HG03045 (cell line): Measurements from ENCODE around the gene LY6G6F.
"Not testable (repeated sequence)": the region's sequence is repeated elsewhere in the genome, so short reads cannot be mapped to it uniquely, and the experiment has no call there.

ENCODE experiments used
- ATAC-seq: cut with Tn5 transposase; IDR thresholded peaks from one replicate; pipeline ENCODE4 v1.9.1; 2021; ENCODE audit warnings: mild to moderate bottlenecking, moderate library complexity; ENCODE audit not compliant: unreplicated experiment

The LY6G6F gene

DNA sequence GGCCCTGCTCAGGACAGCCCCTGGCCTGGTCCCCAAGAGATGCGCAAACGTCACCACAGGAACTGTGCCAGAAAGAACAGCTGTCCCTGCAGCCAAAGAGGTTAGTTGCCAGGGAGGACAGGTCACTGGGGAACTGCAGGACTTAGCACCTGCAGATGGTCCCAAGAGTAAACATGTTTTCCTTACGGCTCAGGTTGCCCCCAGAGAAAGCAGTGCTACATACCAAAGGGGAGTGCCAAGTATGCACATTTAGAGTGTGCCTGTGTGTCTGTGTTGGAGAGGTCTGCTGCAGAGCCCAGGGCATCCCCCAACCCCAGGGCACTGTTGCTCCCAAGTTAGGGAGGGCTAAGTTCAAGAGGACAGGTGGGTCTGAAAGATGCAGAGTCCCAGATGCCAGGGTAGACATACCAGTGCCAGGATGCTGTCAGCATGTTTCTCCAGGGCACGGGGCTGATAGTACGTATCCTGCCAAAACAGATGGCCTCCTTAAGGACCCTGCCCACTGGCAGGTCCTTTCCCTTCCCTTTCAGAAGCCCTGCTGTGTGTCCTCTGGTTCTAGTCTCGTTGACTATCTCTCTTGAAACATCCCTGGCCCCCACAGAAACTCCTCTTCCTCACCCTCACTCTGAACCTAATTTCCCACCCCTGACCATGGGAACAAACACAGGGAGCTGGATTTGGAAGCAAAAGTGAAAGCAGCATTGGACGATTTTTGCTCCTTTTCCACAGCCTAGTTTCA is 4.8 kb upstream of the LY6G6F start:
- ATAC-seq = no peak

DNA sequence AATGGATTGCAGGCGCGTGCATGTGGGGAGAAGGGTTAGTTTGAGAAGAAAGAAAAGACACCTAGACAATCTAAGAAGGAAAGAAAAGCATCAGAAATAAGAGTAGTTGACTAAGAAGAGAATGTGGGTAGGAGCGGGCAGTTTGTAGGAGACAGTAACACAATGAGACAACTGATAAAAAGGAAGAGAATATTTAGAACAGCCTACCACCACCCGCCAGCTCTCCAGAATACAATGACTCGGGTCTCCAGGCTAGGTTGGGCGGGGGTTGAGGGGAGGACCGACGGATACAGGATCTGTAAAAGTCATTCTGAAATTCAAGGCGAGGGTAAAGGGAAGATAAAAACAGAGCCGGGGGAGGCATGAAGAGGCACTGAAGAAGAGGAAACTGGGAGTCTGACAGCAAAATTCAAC is 4.3 kb upstream of the LY6G6F start:
- ATAC-seq = peak; percentile 3

DNA sequence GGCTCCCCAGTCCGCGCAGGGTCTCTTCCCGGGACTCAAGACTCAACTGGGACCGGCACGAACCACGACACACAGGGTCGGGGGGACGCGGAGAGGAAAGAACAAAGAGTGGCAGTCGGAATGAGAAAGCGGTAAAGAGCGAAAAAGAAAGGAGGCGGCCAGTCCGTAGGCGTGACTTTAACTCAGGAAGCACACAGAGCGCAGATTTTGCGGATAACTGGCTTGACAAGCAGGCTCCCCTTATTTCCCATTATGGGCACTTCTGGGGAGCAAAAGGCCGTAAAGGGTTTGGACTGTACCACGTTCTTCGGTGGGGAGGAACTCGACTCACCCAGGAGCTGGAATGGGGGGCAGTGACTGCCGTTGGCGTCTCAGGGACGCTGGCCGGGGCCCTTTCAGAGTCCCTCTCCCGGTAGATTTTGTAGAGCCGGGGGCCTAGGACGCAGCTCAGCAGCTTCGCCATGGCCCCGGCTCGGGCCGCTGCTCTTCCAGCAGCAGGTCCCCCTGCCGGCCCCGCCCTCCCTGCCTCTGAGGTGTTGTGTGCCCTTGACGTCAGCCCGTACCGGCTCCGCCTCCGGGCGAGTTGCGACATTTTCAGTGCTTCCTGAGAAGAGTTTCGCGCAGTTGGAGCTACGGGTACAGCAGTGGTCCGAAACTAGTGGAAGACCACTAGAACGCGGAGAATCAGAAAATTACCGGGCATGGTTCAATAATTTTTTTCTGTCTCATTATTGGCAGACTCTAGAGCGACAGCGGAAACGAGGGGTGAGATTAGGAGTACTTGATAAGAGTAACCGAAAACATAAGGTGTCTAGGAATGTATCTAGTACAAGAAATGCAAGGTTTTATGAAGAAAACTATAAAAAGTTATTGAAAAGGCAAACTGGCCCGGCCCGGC is 3.6 kb upstream of the LY6G6F start, which contains the start of gene ABHD16A:
Gene ABHD16A, minus strand, starts transcription at position 506 of the 898 bp plus-strand sequence. Its CDS starts 43 bp downstream, at position 463.
- ATAC-seq = peak; percentile 92

DNA sequence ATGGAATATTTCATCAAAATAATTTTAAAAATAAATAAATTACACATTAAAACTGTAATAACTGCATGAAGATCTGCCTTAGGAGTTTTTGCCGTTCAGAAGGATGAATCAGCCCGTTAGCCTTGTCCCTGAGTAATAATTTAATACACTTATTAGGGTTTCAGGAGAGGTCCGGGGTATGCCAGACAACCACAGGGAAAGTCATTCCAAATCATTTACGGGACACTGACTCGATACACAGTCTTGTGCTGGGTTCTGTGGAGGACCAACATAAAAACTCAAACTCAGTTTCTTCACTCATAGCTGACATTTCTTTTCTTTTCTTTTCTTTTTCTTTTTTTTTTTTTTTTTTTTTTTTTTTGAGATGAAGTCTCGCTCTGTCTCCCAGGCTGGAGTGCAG is 735 bp upstream of the LY6G6F start:
- ATAC-seq = no peak

DNA sequence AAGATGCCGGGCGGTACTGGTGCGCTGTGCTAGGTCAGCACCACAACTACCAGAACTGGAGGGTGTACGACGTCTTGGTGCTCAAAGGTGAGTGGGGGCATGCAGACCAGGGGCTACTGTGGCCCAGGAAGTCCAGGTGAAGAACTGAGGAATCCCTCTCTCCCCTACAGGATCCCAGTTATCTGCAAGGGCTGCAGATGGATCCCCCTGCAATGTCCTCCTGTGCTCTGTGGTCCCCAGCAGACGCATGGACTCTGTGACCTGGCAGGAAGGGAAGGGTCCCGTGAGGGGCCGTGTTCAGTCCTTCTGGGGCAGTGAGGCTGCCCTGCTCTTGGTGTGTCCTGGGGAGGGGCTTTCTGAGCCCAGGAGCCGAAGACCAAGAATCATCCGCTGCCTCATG is 1.0 kb downstream of the LY6G6F start:
- ATAC-seq = no peak

DNA sequence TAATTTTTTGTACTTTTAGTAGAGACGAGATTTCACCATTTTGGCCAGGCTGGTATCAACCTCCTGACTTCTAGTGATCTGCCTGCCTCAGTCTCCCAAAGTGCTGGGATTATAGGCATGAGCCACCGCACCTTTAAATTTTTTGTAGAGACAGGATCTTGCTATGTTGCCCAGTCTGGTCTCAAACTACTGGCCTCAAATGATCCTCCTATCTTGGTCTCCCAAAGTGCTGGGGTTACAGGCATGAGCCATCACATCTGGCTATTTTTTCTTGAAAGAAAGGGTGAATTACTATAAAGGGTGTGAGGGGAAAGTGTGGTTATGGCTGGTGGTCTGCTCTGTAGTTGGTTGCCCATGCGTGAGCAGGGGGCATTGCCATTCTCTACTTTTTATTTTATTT is 1.6 kb downstream of the LY6G6F start:
- no peak for ATAC-seq

DNA sequence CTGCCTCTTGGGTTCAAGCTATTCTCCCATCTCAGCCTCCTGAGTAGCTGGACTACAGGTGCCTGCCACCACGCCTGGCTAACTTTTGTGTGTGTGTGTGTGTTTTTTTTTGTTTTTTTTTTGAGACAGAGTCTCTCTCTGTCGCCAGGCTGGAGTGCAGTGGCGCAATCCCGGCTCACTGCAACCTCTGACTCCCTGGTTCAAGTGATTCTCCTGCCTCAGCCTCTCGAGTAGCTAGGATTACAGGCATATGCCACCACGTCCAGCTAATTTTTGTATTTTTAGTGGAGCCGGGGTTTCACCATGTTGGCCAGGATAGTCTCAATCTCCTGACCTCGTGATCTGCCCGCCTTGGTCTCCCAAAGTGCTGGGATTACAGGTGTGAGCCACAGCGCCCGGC is 2.5 kb downstream of the LY6G6F start:
- not testable (repeated sequence) for ATAC-seq

DNA sequence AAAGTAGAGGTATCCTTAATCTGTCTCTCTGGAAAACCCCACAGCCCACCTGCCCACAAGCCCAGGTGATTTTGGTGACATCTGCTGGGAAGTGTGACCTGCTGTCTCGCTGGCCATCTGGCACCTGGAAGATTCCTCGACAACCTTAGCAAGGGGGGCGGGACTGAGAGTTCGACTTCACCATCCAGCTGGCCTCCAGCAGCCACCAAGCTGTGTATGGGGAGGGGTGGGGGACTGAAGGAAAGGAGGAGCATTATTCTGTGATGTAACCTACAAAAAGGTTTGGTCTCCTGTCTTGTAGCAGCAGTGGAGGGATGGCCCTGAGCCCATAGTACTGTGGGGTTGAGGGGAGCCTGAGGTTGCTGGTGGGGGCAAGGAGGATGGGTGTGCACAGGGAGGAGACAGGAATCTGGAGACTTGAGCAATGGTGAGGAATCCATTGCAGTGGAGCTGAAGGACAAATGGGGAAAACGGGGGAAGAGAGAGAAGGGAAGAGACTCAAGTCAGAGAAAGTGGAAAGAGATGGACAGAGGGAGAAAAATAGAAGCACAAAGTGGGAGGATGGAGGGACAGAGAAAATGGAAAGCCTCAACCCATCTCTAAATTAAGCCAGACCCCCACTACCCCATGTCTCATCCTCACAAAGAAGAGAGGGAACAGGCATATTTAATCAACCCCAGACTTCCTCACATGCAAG is 4.0 kb downstream of the LY6G6F start:
- ATAC-seq = no peak

DNA sequence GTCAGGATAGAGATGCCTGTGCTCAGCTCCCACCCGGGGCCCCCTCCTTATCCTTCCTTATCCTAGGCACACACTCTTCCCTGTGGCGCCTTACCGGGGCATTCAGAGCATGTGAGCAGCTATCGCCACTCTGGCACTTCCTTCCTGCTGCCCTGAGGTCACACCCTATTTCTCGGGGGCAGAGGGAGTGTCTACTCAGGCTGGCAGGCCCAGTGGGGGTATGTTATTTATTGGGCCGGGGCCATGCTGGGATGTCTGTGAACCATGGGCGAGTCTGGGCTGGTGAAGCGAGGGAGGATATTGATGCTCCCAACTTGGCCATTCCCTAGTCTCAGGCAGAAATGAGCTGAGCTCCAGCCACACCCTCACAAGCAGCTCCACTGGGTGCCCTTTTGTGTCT is 4.6 kb downstream of the LY6G6F start:
- ATAC-seq = no peak

DNA sequence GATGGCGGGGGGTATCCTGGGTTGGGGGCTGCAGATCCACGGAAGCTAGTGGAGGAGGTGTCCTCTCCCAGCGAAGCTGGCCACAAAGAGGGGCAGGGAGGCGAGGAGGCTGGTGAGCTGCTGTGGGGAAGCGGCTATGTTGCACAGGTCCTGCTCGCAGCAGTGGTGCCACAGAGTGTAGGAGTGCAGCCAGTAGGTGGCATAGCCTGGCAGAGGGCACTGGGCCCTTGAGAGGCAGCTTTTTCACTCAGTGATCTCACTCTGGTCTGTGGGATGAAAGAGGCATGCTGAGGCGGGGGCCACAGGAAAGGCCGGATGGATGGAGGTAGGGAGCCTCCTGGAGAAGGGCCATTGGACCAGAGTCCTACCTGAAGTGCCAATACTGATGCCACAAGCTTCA is 5.6 kb downstream of the LY6G6F start:
- no peak for ATAC-seq

DNA sequence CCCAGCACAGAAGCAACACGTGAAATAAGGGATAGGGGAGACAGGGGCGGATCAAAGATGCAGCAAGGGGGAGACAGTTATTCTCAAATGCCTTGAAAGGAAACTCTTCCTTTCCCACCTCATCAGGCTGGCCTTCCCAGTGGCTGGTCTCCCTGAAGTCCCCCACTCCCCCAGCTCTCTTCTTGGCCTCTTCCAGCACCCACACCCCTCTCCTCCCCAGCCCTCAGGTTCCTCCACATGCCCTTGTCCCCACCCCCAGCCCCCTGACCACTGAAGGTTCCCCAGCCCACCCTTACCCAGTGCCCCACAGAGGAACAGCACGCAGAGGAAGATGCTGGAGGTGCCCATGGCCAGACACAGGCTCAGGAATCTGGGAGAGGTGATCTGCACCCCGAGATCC is 6.8 kb downstream of the LY6G6F start:
- no peak for ATAC-seq

DNA sequence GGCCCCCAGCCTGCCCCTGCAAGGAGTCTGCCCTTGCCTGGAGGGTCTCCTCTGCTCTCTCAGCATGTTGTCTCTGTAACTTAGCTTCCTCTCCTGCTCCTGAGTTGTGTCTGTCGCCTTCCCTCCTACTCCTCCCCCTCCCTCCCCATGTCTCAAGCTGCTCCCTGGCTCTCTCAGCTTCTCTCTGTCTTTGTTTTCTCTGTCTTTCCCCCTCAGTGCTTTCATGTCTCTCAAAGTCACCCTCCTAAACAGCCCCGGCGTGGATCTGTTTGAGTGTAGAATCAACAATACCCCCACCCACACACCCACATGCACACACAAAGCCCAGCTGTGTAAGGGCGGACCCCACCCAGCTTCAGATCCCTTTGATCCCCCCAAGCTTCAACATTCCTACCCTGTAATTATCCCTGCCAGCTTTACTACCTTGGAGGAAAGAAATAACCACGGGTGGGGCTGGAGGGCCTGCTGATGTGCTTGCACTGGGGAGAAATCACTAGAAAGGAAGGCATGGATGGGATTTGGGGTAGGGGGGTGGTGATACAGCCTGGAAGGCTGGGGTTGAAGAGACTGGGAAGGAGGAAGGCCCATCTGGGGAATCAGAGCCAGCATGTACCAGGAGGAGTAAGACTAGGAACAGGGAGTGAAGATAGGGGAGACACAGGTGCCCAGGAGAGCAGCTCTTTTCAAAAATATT is 7.5 kb downstream of the LY6G6F start:
- no peak for ATAC-seq

DNA sequence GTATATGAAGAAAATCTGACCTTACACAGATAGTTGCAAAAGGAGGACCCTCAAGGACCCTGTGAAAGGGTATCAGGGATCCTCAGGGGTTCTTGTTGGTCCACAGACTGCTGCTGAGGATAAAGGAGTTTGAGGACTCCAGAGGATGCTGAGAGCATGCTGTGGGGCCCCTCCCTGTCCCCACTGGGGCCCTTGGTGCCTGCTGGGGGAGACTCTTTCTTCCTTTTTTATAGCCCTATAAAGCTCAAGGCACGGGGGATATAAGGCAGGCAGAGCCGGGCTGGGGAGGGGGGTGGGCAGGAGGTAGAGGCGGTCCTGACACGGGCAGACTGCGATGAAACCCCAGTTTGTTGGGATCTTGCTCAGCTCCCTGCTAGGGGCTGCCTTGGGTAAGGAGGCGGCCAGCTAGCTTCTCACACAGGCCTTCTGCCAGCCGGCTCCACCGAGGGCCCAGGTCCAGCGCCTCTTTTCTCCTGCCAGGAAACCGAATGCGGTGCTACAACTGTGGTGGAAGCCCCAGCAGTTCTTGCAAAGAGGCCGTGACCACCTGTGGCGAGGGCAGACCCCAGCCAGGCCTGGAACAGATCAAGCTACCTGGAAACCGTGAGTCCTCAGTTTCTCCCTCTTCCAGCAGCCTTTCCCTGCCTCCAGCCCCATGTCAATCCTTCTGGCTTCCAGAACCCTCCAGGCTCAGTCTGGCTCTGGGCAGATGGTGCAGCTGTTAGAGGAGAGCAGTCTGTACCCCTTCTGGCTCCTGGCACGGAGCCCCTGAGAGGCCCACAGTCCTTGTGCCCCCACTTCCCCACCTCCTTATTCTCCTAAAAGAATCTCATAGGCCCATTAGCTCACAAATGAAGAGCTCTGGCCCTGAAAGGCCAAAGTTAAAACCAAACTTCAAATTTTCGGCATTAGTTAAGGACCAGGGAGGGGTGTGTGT is 8.6 kb downstream of the LY6G6F start, which contains the start of gene LY6G6D:
Gene LY6G6D, plus strand, starts transcription at position 327 of the 937 bp plus-strand sequence. Its CDS starts 8 bp downstream, at position 335.
- ATAC-seq = no peak

DNA sequence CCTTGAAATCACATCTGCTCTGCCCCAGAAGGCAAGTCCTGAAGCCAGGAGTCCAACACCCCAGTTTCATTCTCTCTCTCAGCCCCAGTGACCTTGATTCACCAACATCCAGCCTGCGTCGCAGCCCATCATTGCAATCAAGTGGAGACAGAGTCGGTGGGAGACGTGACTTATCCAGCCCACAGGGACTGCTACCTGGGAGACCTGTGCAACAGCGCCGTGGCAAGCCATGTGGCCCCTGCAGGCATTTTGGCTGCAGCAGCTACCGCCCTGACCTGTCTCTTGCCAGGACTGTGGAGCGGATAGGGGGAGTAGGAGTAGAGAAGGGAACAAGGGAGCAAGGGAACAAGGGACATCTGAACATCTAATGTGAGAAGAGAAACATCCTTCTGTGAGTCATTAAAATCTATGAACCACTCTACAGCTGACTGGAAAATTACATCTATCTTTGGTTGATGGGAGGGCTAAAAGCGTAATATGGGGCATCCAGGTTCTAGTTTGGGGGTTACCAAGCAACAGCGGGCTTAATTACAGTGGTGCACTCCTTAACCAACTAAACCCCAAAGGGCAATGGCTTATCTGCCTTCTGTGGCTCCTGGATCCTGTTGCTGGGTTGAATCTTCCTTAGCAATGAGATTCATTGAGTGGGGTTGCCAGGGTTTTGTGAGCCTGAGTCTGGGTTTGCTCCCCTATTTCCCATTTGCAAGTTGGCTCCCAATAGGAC is 11.0 kb downstream of the LY6G6F start:
- ATAC-seq = no peak

DNA sequence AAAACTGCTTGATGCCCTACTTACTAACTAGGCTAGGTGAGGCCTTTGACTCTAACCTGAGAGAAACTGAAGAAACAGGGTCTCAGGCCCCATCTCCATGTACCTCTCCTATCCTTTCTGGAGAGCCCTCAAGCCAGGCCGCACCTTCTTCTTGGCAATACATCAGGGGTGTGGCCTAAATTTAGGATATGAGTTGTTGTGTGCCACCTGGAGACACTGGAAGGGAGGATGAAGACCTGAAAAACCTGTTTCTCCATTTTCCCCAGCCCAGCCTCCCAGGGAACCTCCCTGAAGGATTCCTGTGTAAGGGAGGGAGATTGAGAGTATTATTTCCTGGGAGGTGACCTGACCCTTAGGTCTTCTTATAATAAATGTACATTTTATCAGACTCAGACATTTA is 11.6 kb downstream of the LY6G6F start:
- ATAC-seq = no peak

DNA sequence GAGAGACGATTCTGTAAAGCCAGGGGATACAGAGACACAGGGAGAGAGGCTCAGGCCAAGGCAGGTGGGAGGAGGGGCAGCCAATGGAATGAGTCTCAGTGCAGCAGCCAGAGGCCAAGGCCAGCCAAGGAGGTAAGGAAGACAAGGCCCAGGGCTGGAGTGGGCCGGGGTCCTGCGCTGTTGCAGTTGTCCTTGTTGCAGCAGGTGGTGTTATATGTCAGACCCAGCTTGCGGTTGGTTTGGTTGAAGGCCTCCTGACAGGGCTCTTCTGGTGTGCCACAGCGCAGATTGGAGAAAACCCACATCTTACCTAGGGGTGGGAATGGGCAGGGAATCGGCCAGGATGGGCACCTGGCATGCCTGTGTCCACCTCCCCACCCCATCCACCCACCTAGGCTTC is 12.3 kb downstream of the LY6G6F start:
- ATAC-seq = no peak

DNA sequence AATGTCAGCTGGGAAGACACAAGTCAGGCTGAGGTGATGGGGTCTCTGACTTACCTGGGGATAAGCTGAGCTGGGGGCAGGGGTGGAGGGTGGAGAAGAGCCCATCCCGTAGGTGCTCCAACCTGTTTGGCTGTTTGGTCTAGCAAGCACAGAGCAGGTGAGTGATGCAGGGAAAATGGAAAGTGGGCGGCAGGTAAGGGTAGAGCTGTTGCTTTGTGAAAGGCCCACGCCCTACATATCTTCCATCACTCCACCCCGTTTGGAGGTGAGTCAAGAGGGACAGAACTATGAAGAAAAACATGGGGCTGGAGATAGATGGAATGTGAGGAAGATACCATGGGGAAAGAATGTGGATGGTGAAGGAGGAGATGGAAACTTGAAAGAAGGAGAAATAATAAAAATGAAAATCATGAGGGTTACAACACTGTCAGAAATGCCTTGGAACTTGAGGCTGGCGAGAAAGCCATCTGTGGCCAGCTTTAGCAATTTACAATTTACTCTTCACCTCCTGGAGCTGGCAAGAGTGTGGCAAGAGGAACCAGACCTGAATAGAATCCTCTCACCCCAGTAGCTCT is 13.6 kb downstream of the LY6G6F start:
- ATAC-seq = no peak

DNA sequence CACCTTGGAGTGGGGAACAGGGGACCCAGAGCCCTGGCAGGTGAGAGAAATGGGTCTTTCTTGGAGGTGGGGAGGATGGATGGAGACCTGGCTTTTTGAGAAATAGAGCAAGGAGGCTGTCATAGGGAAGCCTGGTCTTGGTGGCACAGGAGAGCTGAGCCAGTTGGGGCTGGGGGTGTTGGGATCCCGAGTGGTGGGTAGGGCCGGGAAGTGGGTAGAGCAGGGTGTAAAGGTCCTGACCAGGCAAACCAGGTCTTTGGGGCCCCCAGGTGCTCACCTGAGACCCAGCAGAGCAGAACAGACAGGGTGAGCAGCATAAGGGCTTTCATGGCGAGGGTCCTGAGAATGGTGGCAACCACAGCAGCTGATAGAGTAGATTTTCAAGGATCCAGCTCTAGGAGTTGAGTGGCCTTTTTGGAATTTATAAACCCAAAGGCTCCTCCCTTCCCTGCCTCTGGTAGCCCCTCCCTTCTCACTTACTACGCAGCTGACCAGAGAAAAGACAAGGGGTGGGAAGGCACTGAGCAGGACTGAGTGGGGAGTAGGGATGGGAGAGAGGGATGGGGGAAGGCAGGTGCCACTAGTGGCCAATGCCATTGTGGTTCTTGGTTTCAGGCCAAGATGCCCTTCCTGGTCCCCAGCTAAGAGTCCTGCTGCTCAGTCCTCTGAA is 14.8 kb downstream of the LY6G6F start, which contains the start of gene LY6G6C:
Gene LY6G6C, minus strand, starts transcription at position 396 of the 670 bp plus-strand sequence. Its CDS starts 67 bp downstream, at position 329.
- ATAC-seq = no peak
